ENCODE data around the gene TTLL8.

Gene TTLL8

GRCh38 chr22:50058061-50058905, at the start of gene TTLL8:
TTLL8 (minus strand) TSS chr22:50058298.
- Histone ChIP-seq H3K9me3 (ENCODE audit: low read length) (no peaks in the 10 kb centered on the region), H3K9ac (ENCODE audit: low read length) (no peak within 1 kb of the TSS), H3K4me1 (ENCODE audit: insufficient read depth, low read length, severe bottlenecking) (peaks cover 47% of the 10 kb centered on the region), H3K27ac (ENCODE audit: low read depth, low read length, poor library complexity, severe bottlenecking) (peak within 1 kb of the TSS; percentile 34), H3K79me2 (ENCODE audit: insufficient read depth, low read length) (no peaks in the 10 kb centered on the region), H3F3A (ENCODE audit: insufficient read depth, low read length) (no peaks in the 10 kb centered on the region), H3K36me3 (ENCODE audit: insufficient read depth, low read length) (no peaks in the 10 kb centered on the region), H4K20me1 (ENCODE audit: insufficient read depth, low read length) (no peaks in the 10 kb centered on the region), H3K4me2 (ENCODE audit: low read length) (peak within 1 kb of the TSS; percentile 5; the same call in 1 of the 2 replicates), H3K4me3 (ENCODE audit: low read depth, low read length, poor library complexity, severe bottlenecking) (no peak within 1 kb of the TSS), H2AFZ (ENCODE audit: low read length) (no peak within 1 kb of the TSS), H3K27me3 (ENCODE audit: insufficient read depth, low read length) (no peaks in the 10 kb centered on the region), H3K9me2 (ENCODE audit: low read depth, low read length) (no peaks in the 10 kb centered on the region)
- TF ChIP-seq EZH2 (IDR thresholded peaks at IDR 0.05; ENCODE audit: borderline replicate concordance, low read length) (no peak), CTCF (IDR thresholded peaks at IDR 0.05; ENCODE audit: low read length) (no peak)

GRCh38 chr22:50107529-50107928, 49.4 kb upstream of the TTLL8 start:
- H3K79me2 ChIP-seq (ENCODE audit: insufficient read depth, low read length), result no peaks in the 10 kb centered on the region
- no peak for TF ChIP-seq CTCF (IDR thresholded peaks at IDR 0.05; ENCODE audit: low read length)
- no peak for TF ChIP-seq EZH2 (IDR thresholded peaks at IDR 0.05; ENCODE audit: borderline replicate concordance, low read length)
- no peaks in the 10 kb centered on the region for H3F3A ChIP-seq (ENCODE audit: insufficient read depth, low read length)
- H3K9ac ChIP-seq (ENCODE audit: low read length), result no peak overlapping the region
- no peak overlapping the region for H2AFZ ChIP-seq (ENCODE audit: low read length)
- peaks cover 76% of the 10 kb centered on the region for H3K4me1 ChIP-seq (ENCODE audit: insufficient read depth, low read length, severe bottlenecking)
- no peaks in the 10 kb centered on the region for H3K9me2 ChIP-seq (ENCODE audit: low read depth, low read length)
- no peak overlapping the region for H3K4me3 ChIP-seq (ENCODE audit: low read depth, low read length, poor library complexity, severe bottlenecking)
- H3K9me3 ChIP-seq (ENCODE audit: low read length), result no peaks in the 10 kb centered on the region
- no peak overlapping the region for H3K4me2 ChIP-seq (ENCODE audit: low read length)
- no peaks in the 10 kb centered on the region for H3K27me3 ChIP-seq (ENCODE audit: insufficient read depth, low read length)
- H3K36me3 ChIP-seq (ENCODE audit: insufficient read depth, low read length), result no peaks in the 10 kb centered on the region
- H4K20me1 ChIP-seq (ENCODE audit: insufficient read depth, low read length), result no peaks in the 10 kb centered on the region
- peak overlapping the region; percentile 51 for H3K27ac ChIP-seq (ENCODE audit: low read depth, low read length, poor library complexity, severe bottlenecking)

GRCh38 chr22:50105208-50106100, 47.4 kb upstream of the TTLL8 start:
- H3K9me2 ChIP-seq (ENCODE audit: low read depth, low read length), result no peaks in the 10 kb centered on the region
- peak overlapping the region; percentile 35 for H3K4me3 ChIP-seq (ENCODE audit: low read depth, low read length, poor library complexity, severe bottlenecking)
- peak overlapping the region; percentile 67 for H3K27ac ChIP-seq (ENCODE audit: low read depth, low read length, poor library complexity, severe bottlenecking)
- no peaks in the 10 kb centered on the region for H3F3A ChIP-seq (ENCODE audit: insufficient read depth, low read length)
- H3K79me2 ChIP-seq (ENCODE audit: insufficient read depth, low read length), result no peaks in the 10 kb centered on the region
- peaks cover 71% of the 10 kb centered on the region for H3K4me1 ChIP-seq (ENCODE audit: insufficient read depth, low read length, severe bottlenecking)
- H2AFZ ChIP-seq (ENCODE audit: low read length), result peak overlapping the region; percentile 30; the same call in 1 of the 2 replicates
- no peaks in the 10 kb centered on the region for H3K27me3 ChIP-seq (ENCODE audit: insufficient read depth, low read length)
- H3K36me3 ChIP-seq (ENCODE audit: insufficient read depth, low read length), result no peaks in the 10 kb centered on the region
- H3K9me3 ChIP-seq (ENCODE audit: low read length), result no peaks in the 10 kb centered on the region
- TF ChIP-seq EZH2 (IDR thresholded peaks at IDR 0.05; ENCODE audit: borderline replicate concordance, low read length) (no peak), CTCF (IDR thresholded peaks at IDR 0.05; ENCODE audit: low read length) (no peak)
- peak overlapping the region; percentile 55 for H3K4me2 ChIP-seq (ENCODE audit: low read length)
- peak overlapping the region; percentile 42 for H3K9ac ChIP-seq (ENCODE audit: low read length)
- no peaks in the 10 kb centered on the region for H4K20me1 ChIP-seq (ENCODE audit: insufficient read depth, low read length)

Measured in OCI-LY1 (cell line).